ENCODE results near the gene HOOK2.

HOOK2 gene

GRCh38 chr19:12793290-12794195 lies 18.2 kb upstream of the HOOK2 start:
- DNase-seq: peak; percentile 81

DNA sequence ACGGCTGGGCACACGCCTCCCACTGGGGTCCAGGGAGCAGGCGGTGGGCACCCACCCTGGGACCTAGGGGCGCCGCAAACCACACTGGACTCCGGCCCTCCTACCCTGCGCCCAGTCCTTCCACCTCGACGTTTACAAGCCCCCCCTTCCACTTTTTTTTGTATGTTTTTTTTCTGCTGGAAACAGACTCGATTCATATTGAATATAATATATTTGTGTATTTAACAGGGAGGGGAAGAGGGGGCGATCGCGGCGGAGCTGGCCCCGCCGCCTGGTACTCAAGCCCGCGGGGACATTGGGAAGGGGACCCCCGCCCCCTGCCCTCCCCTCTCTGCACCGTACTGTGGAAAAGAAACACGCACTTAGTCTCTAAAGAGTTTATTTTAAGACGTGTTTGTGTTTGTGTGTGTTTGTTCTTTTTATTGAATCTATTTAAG lies 17.5 kb upstream of the HOOK2 start:
- no peak for DNase-seq

DNA sequence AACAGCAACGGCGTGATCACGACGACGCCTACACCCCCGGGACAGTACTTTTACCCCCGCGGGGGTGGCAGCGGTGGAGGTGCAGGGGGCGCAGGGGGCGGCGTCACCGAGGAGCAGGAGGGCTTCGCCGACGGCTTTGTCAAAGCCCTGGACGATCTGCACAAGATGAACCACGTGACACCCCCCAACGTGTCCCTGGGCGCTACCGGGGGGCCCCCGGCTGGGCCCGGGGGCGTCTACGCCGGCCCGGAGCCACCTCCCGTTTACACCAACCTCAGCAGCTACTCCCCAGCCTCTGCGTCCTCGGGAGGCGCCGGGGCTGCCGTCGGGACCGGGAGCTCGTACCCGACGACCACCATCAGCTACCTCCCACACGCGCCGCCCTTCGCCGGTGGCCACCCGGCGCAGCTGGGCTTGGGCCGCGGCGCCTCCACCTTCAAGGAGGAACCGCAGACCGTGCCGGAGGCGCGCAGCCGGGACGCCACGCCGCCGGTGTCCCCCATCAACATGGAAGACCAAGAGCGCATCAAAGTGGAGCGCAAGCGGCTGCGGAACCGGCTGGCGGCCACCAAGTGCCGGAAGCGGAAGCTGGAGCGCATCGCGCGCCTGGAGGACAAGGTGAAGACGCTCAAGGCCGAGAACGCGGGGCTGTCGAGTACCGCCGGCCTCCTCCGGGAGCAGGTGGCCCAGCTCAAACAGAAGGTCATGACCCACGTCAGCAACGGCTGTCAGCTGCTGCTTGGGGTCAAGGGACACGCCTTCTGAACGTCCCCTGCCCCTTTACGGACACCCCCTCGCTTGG lies 16.9 kb upstream of the HOOK2 start:
- DNase-seq: no peak

GRCh38 chr19:12791345-12792050 lies 16.1 kb upstream of the HOOK2 start, which contains the start of gene JUNB:
Gene JUNB, plus strand, starts transcription at chr19:12791486. Its CDS starts 286 bp downstream, at chr19:12791772.
- peak; percentile 96 for DNase-seq

DNA sequence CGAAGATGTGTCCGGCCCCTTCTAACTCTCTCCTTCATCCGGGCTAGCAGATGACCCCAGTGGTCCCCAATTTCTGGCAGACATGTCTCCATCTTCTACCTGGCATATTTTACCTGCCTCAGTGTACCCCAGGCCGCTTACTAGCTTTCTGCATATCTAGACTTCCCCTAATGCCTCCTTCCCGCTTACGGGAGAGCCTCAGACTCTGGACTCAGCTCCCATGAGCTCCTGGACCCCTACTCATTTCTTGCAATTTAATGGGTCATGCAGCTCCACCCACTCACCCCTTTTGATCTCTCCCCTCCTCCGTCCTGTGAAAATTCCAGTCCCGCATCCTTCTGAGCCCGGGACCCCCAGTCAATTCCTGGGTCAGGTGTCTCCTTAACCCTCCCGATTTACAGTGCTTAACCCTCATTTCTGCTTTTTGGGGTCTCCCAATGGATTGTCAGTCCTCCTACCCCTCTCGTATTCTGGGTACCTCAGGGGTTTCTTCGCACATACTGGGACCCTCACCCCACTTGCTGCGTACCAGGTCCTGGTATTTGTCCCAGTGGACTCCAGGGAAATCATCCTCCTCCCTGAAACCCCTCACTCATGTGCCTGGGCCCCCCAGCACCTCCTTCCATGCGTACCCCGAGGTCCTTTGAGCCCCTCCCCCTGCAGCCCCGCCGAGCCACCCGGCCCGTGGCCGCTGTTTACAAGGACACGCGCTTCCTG lies 15.4 kb upstream of the HOOK2 start:
- DNase-seq: no peak

DNA sequence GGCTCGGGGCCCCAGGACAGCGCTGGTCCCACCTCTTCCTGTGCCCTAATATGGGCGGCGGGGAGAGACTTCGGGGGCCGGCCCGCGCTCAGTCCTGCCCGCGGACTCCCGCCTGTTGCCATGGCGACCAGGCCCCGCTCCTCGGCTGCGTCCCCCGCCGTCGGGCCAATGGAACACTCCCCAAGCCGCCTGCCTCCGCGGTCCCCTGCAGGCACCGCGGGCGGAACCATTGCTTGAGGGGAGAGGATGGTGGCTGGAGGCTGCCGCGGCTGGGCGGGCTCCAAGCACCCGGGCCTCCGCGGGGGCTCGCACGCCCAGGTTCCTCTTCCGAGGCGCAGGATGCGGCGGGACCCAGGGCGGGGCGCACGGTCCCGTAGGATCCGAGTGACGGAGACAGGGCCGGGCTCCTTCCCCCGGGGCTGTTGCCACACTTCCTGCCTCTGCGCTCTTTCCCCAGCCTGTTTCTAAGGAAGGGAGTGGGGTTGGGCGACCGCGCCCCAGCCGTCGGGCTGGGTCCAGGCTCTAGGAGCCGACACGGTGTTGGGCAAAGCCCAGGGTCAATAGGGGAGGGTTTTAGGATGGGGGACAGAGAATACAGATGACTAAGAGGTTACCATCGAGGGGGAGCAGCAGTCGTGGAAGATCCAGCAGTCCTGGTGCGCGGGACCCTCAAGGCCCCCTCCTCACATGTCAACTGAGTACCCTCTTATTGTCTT lies 14.7 kb upstream of the HOOK2 start:
- DNase-seq: peak; percentile 77

GRCh38 chr19:12789098-12789903 lies 13.9 kb upstream of the HOOK2 start:
- DNase-seq: no peak

DNA sequence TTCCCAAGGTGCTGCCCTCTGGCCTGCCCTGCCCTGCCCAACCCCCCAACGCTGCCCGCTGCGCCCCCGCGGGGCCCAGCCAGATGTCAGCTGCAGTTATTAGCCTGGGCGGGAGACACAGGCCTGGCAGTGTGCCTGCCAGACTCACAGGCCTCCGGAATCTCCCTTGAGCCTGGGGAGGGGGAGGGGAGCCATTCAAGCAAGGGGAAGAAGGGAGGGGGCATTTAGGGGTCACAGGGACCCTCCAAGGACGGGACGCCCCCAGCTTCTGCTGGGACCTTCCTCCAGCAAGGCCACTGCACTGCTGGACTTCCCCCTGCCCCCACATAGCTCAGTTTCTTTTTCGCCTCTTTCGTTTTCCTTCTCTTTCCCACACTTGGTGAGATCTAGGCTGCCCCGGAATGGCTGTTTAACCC lies 13.3 kb upstream of the HOOK2 start:
- DNase-seq: no peak

DNA sequence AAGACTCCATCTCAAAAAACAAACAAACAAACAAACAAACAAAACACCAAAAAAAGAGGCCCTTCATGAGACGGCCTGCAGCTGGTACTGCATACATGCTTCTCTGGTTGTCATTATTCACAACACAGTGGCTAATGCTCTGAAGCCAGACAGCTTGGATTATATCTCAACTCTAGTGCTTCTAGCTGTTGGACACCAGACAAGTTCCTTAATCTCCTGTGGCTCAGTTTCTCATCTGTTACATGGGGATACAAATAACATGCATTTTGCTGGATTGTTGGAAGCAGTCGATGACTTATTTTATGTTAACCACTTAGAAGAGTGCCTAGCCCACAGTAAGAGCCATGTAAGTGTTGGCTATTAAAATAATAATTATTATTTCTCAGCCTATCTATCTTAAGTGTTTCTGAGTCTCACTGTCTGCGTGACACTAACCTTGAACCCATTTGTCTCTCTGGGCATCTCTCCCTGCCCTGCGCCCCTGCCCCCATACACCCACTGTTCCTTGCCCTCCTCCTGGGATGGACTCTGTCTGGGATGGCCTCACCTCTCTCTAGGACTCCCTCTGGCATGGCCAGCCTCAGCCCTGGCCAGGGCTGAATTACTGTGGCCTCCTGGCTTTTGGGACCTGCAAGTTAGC lies 12.8 kb upstream of the HOOK2 start:
- DNase-seq: no peak

- no peak for DNase-seq
Observed at GRCh38 chr19:12787458-12787857, 12.1 kb upstream of the HOOK2 start.

- no peak for DNase-seq
Observed at GRCh38 chr19:12786952-12787351, 11.6 kb upstream of the HOOK2 start.

- no peak for DNase-seq
Observed at GRCh38 chr19:12786141-12786870, 11.0 kb upstream of the HOOK2 start.

DNA sequence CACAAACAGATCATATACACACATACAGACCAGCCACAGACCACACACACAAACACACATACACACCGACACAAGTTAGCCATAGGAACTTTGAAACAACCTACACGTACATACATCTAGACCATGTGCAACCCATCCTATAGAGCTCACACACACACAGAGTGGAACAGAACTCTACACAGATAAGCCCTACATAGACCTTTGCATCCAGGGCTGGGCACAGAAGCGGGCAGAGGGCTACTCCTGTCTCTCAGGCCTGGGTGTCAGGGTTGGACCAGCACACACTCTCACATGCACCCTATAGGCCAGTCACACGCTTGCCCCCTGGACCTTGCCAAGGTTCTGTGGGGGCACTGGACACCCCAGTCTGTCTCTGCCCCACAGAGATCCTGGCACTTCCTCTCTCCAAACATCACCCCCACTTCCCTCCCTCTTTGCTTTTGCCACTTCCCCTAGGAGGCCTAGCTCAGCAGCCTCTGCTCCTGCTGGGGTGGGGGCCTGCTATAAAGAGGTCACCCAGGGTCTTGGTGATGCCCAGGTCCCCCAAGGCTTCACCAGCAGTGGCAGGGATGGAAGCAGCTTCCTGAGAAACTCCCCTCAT lies 10.2 kb upstream of the HOOK2 start:
- DNase-seq: no peak

DNA sequence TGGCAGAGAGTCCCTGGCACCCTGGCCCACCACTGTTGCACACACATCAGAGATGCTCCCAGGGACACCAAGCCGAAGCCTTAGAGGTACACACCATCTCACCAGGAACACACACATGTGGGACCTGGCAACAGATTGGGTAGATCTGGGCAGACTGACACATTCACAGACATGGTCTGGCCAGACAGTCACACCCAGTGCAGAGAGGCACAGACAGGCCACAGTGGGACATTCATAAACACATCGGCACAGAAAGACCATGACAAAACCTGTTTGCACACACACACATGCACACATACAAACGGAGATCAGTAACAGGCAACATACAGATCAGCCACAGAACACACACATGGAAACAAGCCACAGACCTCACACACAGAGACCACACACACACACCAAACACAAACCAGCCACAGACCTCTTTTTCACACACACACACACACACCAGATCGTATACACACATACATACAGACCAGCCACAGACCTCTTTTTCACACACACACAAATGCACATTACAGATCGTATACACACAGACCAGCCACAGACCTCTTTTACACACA lies 9.6 kb upstream of the HOOK2 start:
- DNase-seq: no peak

DNA sequence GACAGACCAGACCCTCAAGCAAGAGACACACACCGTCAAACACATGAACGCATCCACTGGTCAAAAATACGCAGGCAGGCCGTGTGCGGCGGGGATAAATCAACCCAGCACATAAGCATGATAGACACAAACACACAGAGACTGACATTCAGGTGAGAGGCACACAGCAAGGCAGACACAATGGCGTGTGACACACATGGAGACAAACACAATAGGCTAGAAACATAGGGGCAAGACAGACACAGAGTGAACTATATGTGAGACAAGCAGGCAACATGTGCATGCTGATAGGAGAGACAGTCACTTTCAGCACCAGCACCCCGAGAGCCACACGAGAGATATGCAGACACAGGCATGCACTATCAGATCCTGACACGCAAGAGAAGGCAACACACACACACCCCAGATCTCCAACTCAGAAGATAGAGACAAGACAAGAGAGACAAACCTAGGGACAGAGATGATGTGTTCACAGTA lies 9.1 kb upstream of the HOOK2 start:
- no peak for DNase-seq

GRCh38 chr19:12783849-12784393 lies 8.6 kb upstream of the HOOK2 start:
- DNase-seq: no peak

DNA sequence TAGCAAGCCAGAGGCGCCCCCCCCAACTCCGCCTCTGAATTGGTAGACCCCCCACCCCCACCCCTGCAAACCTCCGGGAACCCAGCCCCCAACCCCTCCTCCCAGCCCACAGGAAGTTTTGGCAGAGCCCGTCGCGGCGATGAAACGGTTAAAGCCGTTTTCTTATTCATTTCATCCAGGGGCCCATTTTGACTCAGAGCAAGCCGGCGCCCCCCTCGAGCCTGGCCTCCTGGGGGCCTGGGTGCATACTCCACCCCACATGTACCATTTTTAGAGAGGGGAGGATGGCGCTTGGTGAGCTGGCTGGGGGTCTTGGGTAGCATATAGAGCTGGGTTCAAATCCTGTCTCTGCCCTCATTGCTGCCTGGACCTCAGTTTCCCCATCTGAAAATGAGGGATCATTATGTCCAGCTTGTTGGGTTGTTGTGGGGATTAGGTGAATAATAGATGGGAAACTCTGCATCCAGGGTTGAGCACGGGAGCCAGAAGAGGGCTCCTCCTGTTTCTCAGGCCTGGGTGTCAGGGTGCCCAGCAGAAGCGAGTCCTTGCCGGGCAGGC lies 8.0 kb upstream of the HOOK2 start:
- no peak for DNase-seq

Data from GOT3 (cell line).